OCI-LY1 (cell line): ENCODE measurements around the gene ZKSCAN3.

Experiments used
- H2AFZ ChIP-seq: fragments of 200-600 bp; sonication (generic), shearing (Covaris generic); 2 replicates; pipeline ENCODE4 v1.6.0; 2014; ENCODE audit warnings: antibody characterized with exemption, mild to moderate bottlenecking, low read length
- H3F3A ChIP-seq: fragments of 200-600 bp; sonication (generic), shearing (Covaris generic); 2 replicates; pipeline ENCODE4 v1.6.0; 2014; ENCODE audit warnings: mild to moderate bottlenecking, antibody characterized with exemption, low read length, moderate library complexity; ENCODE audit not compliant: insufficient read depth
- H3K27ac ChIP-seq: fragments of 200-600 bp; sonication (generic); 2 replicates; pipeline ENCODE4 v1.5.1; 2014; ENCODE audit warnings: low read length, mixed run types, mild to moderate bottlenecking, low read depth; ENCODE audit not compliant: poor library complexity, severe bottlenecking
- H3K27me3 ChIP-seq: fragments of 200-600 bp; sonication (generic); 2 replicates; pipeline ENCODE4 v1.6.0; 2014; ENCODE audit warnings: antibody characterized with exemption, mild to moderate bottlenecking, low read length, moderate library complexity; ENCODE audit not compliant: insufficient read depth
- H3K36me3 ChIP-seq: fragments of 200-600 bp; sonication (generic); 2 replicates; pipeline ENCODE4 v1.6.1; 2014; ENCODE audit warnings: mild to moderate bottlenecking, antibody characterized with exemption, low read length, moderate library complexity, mixed read lengths; ENCODE audit not compliant: insufficient read depth
- H3K4me1 ChIP-seq: fragments of 200-600 bp; sonication (generic); 2 replicates; pipeline ENCODE4 v1.5.1; 2014; ENCODE audit warnings: mild to moderate bottlenecking, low read length, moderate library complexity; ENCODE audit not compliant: insufficient read depth, severe bottlenecking
- H3K4me2 ChIP-seq: fragments of 200-600 bp; sonication (generic), shearing (Covaris generic); 2 replicates; pipeline ENCODE4 v1.6.1; 2014; ENCODE audit warnings: low read length
- H3K4me3 ChIP-seq: fragments of 200-600 bp; sonication (generic); 2 replicates; pipeline ENCODE4 v1.5.1; 2014; ENCODE audit warnings: low read length, low read depth, mild to moderate bottlenecking, mixed read lengths; ENCODE audit not compliant: poor library complexity, severe bottlenecking
- H3K79me2 ChIP-seq: fragments of 200-600 bp; shearing (Covaris generic); 2 replicates; pipeline ENCODE4 v1.6.1; 2016; ENCODE audit warnings: mixed run types, low read length, mixed read lengths; ENCODE audit not compliant: insufficient read depth
- H3K9ac ChIP-seq: fragments of 200-600 bp; sonication (generic), shearing (Covaris generic); 2 replicates; pipeline ENCODE4 v1.6.1; 2014; ENCODE audit warnings: mild to moderate bottlenecking, low read length, mixed read lengths
- H3K9me2 ChIP-seq: fragments of 200-600 bp; sonication (generic), shearing (Covaris generic); 2 replicates; pipeline ENCODE4 v1.6.1; 2014; ENCODE audit warnings: low read depth, mild to moderate bottlenecking, low read length, mixed read lengths
- H3K9me3 ChIP-seq: fragments of 200-600 bp; shearing (Covaris generic); 2 replicates; pipeline ENCODE4 v1.6.1; 2014; ENCODE audit warnings: low read length, mixed read lengths
- H4K20me1 ChIP-seq: fragments of 200-600 bp; sonication (generic), shearing (Covaris generic); 2 replicates; pipeline ENCODE4 v1.6.0; 2016; ENCODE audit warnings: mild to moderate bottlenecking, low read length; ENCODE audit not compliant: insufficient read depth
- EZH2 ChIP-seq: fragments of 200-600 bp; sonication (generic), shearing (Covaris generic); IDR thresholded peaks from 2 replicates; pipeline ENCODE4 v1.8.0; 2017; ENCODE audit warnings: borderline replicate concordance, mixed run types, mild to moderate bottlenecking, antibody characterized with exemption, low read length, moderate library complexity, mixed read lengths
- TF ChIP-seq, protein P1 (sequence below): fragments of 200-600 bp; sonication (generic), shearing (Covaris generic); IDR thresholded peaks from 2 replicates; pipeline ENCODE4 v1.5.1; 2017; ENCODE audit warnings: mild to moderate bottlenecking, antibody characterized with exemption, low read length, moderate library complexity, mixed read lengths

ZKSCAN3 gene

DNA sequence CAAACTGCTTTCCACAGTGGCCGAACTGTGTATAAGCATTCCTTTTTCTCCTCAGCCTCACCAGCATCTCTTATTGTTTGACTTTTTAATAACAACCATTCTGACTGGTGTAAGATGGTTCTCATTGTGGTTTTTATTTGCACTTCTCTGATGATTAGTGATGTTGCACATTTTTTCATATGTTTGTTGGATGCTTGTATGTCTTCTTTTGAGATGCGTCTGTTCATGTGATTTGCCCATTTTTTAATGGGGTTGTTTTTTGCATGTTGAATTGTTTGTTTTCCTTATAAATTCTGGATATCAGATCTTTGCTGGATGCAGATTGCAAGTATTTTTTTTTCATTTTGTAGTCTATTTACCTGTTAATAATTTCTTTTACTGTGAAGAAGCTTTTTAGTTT, 61.0 kb downstream of the ZKSCAN3 start:
- H2AFZ ChIP-seq, result no peak overlapping the region
- no peak overlapping the region for H3K4me2 ChIP-seq
- H3K4me3 ChIP-seq, result no peak overlapping the region
- no peaks in the 10 kb centered on the region for H3K79me2 ChIP-seq
- no peaks in the 10 kb centered on the region for H3K9me3 ChIP-seq
- TF ChIP-seq, protein P1, sequence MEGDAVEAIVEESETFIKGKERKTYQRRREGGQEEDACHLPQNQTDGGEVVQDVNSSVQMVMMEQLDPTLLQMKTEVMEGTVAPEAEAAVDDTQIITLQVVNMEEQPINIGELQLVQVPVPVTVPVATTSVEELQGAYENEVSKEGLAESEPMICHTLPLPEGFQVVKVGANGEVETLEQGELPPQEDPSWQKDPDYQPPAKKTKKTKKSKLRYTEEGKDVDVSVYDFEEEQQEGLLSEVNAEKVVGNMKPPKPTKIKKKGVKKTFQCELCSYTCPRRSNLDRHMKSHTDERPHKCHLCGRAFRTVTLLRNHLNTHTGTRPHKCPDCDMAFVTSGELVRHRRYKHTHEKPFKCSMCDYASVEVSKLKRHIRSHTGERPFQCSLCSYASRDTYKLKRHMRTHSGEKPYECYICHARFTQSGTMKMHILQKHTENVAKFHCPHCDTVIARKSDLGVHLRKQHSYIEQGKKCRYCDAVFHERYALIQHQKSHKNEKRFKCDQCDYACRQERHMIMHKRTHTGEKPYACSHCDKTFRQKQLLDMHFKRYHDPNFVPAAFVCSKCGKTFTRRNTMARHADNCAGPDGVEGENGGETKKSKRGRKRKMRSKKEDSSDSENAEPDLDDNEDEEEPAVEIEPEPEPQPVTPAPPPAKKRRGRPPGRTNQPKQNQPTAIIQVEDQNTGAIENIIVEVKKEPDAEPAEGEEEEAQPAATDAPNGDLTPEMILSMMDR, result no peak
- no peak for TF ChIP-seq EZH2
- no peak overlapping the region for H3K27ac ChIP-seq
- no peaks in the 10 kb centered on the region for H4K20me1 ChIP-seq
- no peaks in the 10 kb centered on the region for H3F3A ChIP-seq
- no peaks in the 10 kb centered on the region for H3K9me2 ChIP-seq
- H3K9ac ChIP-seq, result no peak overlapping the region
- no peaks in the 10 kb centered on the region for H3K4me1 ChIP-seq
- H3K36me3 ChIP-seq, result no peaks in the 10 kb centered on the region
- no peaks in the 10 kb centered on the region for H3K27me3 ChIP-seq

DNA sequence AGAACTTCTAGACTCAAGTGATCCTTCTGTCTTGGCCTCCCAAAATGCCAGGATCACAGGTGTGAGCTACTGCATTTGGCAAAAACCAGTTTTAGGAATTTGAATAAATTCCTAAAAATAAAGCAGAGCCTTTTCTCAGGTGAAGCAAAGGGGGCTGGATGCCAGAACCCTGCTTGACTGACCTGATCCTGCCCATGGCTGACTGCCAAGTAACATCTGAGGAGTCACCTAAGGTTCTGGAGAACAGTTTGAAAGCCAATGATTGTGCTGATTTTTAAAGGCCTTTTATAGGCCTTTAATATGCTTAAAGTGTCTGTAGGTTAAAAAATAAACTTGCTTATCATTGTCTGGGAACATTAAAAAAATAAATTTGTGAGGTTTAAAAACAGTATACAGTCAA, 63.9 kb downstream of the ZKSCAN3 start:
- Histone ChIP-seq H3K9ac (no peak overlapping the region), H2AFZ (no peak overlapping the region), H3K4me1 (no peaks in the 10 kb centered on the region), H3K4me3 (no peak overlapping the region), H3K79me2 (no peaks in the 10 kb centered on the region), H3K9me2 (no peaks in the 10 kb centered on the region), H3F3A (no peaks in the 10 kb centered on the region), H3K36me3 (no peaks in the 10 kb centered on the region), H3K4me2 (no peak overlapping the region), H3K27ac (no peak overlapping the region), H4K20me1 (no peaks in the 10 kb centered on the region), H3K27me3 (no peaks in the 10 kb centered on the region), H3K9me3 (no peaks in the 10 kb centered on the region)
- TF ChIP-seq, protein P1, result no peak
- no peak for TF ChIP-seq EZH2
